Activated T-cell treated with anti-CD3 and anti-CD28 coated beads, Interleukin-2, amount 50 U/mL, for 4 hours (primary cell): Measurements from ENCODE around the gene SIGLEC10. TPM values are rescaled to one million over a fixed set of nuclear protein-coding genes. Genes with fewer than 3 reads are reported as not detected.

ENCODE experiments used
- ATAC-seq, 2 donors: fragments of 200-7000 bp; cut with Tn5 transposase; one replicate each; pipeline ENCODE4 v1.10.0; 2021
- DNase-seq: peaks from one replicate; pipeline ENCODE4 v3.0.0-alpha.2; 2020
- H3K27me3 Mint-ChIP-seq: one replicate; pipeline ENCODE4 v1.8.0; 2021; ENCODE audit warnings: low read depth, mixed read lengths
- H3K36me3 Mint-ChIP-seq: one replicate; pipeline ENCODE4 v1.8.0; 2022; ENCODE audit warnings: mixed read lengths; ENCODE audit not compliant: insufficient read depth
- H3K4me1 Mint-ChIP-seq: one replicate; pipeline ENCODE4 v1.8.0; 2021; ENCODE audit warnings: low read depth, mixed read lengths
- H3K4me3 Mint-ChIP-seq: one replicate; pipeline ENCODE4 v1.8.0; 2021; ENCODE audit warnings: mild to moderate bottlenecking, moderate library complexity, mixed read lengths
- H3K9me3 Mint-ChIP-seq: one replicate; pipeline ENCODE4 v1.8.0; 2021; ENCODE audit warnings: mixed read lengths
- total RNA-seq, 3 donors: library from RNA; stranded (reverse); gene quantifications; one replicate each; pipeline ENCODE4 v1.2.1, GENCODE V29; 2021

The SIGLEC10 gene
- total RNA-seq, 3 donors from 2014 or later: 0.43 to 0.63 (median 0.53) TPM

GRCh38 chr19:51370230-51370629, 47.2 kb downstream of the SIGLEC10 start:
- H3K9me3 Mint-ChIP-seq: no peaks in the 10 kb centered on the region
- no peak for ATAC-seq
- peaks cover 74% of the 10 kb centered on the region for H3K4me1 Mint-ChIP-seq
- no peaks in the 10 kb centered on the region for H3K36me3 Mint-ChIP-seq
- H3K4me3 Mint-ChIP-seq: peak overlapping the region; percentile 98
- H3K27me3 Mint-ChIP-seq: no peaks in the 10 kb centered on the region
- no peak for DNase-seq

- Mint-ChIP-seq H3K27me3 (no peaks in the 10 kb centered on the region), H3K36me3 (no peaks in the 10 kb centered on the region), H3K4me1 (peaks cover 70% of the 10 kb centered on the region), H3K9me3 (no peaks in the 10 kb centered on the region), H3K4me3 (peak within 1 kb of the TSS; percentile 98)
- ATAC-seq (no peak), DNase-seq (peak; percentile 12)
Measured at GRCh38 chr19:51368366-51369282, 48.8 kb downstream of the SIGLEC10 start, which contains the start of gene CLDND2. CLDND2 (minus strand) TSS chr19:51369003; CDS start chr19:51368577, 426 bp downstream.

GRCh38 chr19:51367565-51368365, 49.7 kb downstream of the SIGLEC10 start:
- DNase-seq (peak; percentile 96), ATAC-seq (peak; percentile 76 to 80)
- H3K27me3 Mint-ChIP-seq: no peaks in the 10 kb centered on the region
- H3K4me1 Mint-ChIP-seq: peaks cover 68% of the 10 kb centered on the region
- peak overlapping the region; percentile 98 for H3K4me3 Mint-ChIP-seq
- H3K36me3 Mint-ChIP-seq: no peaks in the 10 kb centered on the region
- no peaks in the 10 kb centered on the region for H3K9me3 Mint-ChIP-seq

GRCh38 chr19:51367255-51367564, 50.2 kb downstream of the SIGLEC10 start:
- no peak for DNase-seq
- H3K9me3 Mint-ChIP-seq: no peaks in the 10 kb centered on the region
- no peak for ATAC-seq
- H3K36me3 Mint-ChIP-seq: no peaks in the 10 kb centered on the region
- H3K4me3 Mint-ChIP-seq: peak overlapping the region; percentile 98
- H3K4me1 Mint-ChIP-seq: peaks cover 68% of the 10 kb centered on the region
- no peaks in the 10 kb centered on the region for H3K27me3 Mint-ChIP-seq

GRCh38 chr19:51366389-51367254, 50.8 kb downstream of the SIGLEC10 start:
- peak; percentile 64 to 71 for ATAC-seq
- H3K9me3 Mint-ChIP-seq: no peaks in the 10 kb centered on the region
- peaks cover 67% of the 10 kb centered on the region for H3K4me1 Mint-ChIP-seq
- H3K4me3 Mint-ChIP-seq: peak overlapping the region; percentile 98
- no peaks in the 10 kb centered on the region for H3K27me3 Mint-ChIP-seq
- no peaks in the 10 kb centered on the region for H3K36me3 Mint-ChIP-seq
- peak; percentile 87 for DNase-seq

- no peak for ATAC-seq
- H3K4me3 Mint-ChIP-seq: peak within 1 kb of the TSS; percentile 98
- no peaks in the 10 kb centered on the region for H3K27me3 Mint-ChIP-seq
- H3K36me3 Mint-ChIP-seq: no peaks in the 10 kb centered on the region
- no peak for DNase-seq
- no peaks in the 10 kb centered on the region for H3K9me3 Mint-ChIP-seq
- peaks cover 60% of the 10 kb centered on the region for H3K4me1 Mint-ChIP-seq
Measured at GRCh38 chr19:51365965-51366388, 51.5 kb downstream of the SIGLEC10 start, which contains the start of gene ETFB. ETFB (minus strand) TSS chr19:51366388; CDS start chr19:51366326, 62 bp downstream.

GRCh38 chr19:51365211-51365964, 52.1 kb downstream of the SIGLEC10 start:
- Mint-ChIP-seq H3K36me3 (no peaks in the 10 kb centered on the region), H3K4me3 (peak overlapping the region; percentile 98), H3K27me3 (no peaks in the 10 kb centered on the region), H3K9me3 (no peaks in the 10 kb centered on the region), H3K4me1 (peaks cover 55% of the 10 kb centered on the region)
- no peak for ATAC-seq
- no peak for DNase-seq

- Mint-ChIP-seq H3K4me1 (peaks cover 51% of the 10 kb centered on the region), H3K36me3 (no peaks in the 10 kb centered on the region), H3K9me3 (no peaks in the 10 kb centered on the region), H3K4me3 (peak overlapping the region; percentile 68), H3K27me3 (no peaks in the 10 kb centered on the region)
- ATAC-seq (no peak), DNase-seq (no peak)
Measured at GRCh38 chr19:51364200-51365106, 53.0 kb downstream of the SIGLEC10 start.

GRCh38 chr19:51361239-51361638, 56.2 kb downstream of the SIGLEC10 start:
- no peaks in the 10 kb centered on the region for H3K9me3 Mint-ChIP-seq
- H3K27me3 Mint-ChIP-seq: no peaks in the 10 kb centered on the region
- H3K36me3 Mint-ChIP-seq: peaks cover 2% of the 10 kb centered on the region
- ATAC-seq: no peak
- DNase-seq: no peak
- peaks cover 42% of the 10 kb centered on the region for H3K4me1 Mint-ChIP-seq
- no peak overlapping the region for H3K4me3 Mint-ChIP-seq

Other genes with a start within 250 kb of the SIGLEC10 start
- gene CD33, start 192.6 kb downstream of the SIGLEC10 start, total RNA-seq: under 1 TPM; 0.11 to 0.51 (median 0.11) TPM
- gene SIGLECL1, start 166.6 kb downstream of the SIGLEC10 start, total RNA-seq: not detected
- gene IGLON5, start 106.0 kb downstream of the SIGLEC10 start, total RNA-seq: under 1 TPM in 1 of 3 donors, not detected in 2; 0.08 TPM
- gene VSIG10L, start 75.5 kb downstream of the SIGLEC10 start, total RNA-seq: 1 to 10 TPM; 1.6 to 2.3 (median 1.8) TPM
- gene ETFB, start 51.3 kb downstream of the SIGLEC10 start, total RNA-seq: 10 to 100 TPM; 65.8 to 74.9 (median 73.3) TPM
- gene CLDND2, start 48.6 kb downstream of the SIGLEC10 start, total RNA-seq: 1 to 10 TPM; 3.8 to 6.4 (median 5.3) TPM
- 100 to 1,000 TPM; 146 to 232 (median 153) TPM for gene NKG7, start 45.0 kb downstream of the SIGLEC10 start, total RNA-seq
- gene LIM2, start 29.7 kb downstream of the SIGLEC10 start, total RNA-seq: under 1 TPM in 2 of 3 donors, not detected in 1; 0.58 to 0.65 TPM
- not detected for gene C19orf84, start 27.1 kb downstream of the SIGLEC10 start, total RNA-seq
- gene SIGLEC8, start 40.8 kb upstream of the SIGLEC10 start, total RNA-seq: not detected
- gene CEACAM18, start 60.9 kb upstream of the SIGLEC10 start, total RNA-seq: not detected
- gene SIGLEC12, start 84.2 kb upstream of the SIGLEC10 start, total RNA-seq: 1 to 10 TPM in 1 of 3 donors, under 1 TPM in 1, not detected in 1; 0.51 to 1.3 TPM
- gene SIGLEC6, start 114.0 kb upstream of the SIGLEC10 start, total RNA-seq: under 1 TPM in 1 of 3 donors, not detected in 2; 0.32 TPM
- gene ZNF175, start 153.6 kb upstream of the SIGLEC10 start, total RNA-seq: 1 to 10 TPM; 5.3 to 7.5 (median 6.0) TPM
- gene SIGLEC5, start 212.8 kb upstream of the SIGLEC10 start, total RNA-seq: under 1 TPM in 1 of 3 donors, not detected in 2; 0.11 TPM
- gene SIGLEC14, start 229.2 kb upstream of the SIGLEC10 start, total RNA-seq: not detected